IMR-90 (cell line): ENCODE measurements around the gene RABEP2. TPM values are rescaled to one million over a fixed set of nuclear protein-coding genes. Genes with fewer than 3 reads are reported as not detected.

Source experiments
- ATAC-seq: fragments of 200-7000 bp; cut with Tn5 transposase; 2 replicates; pipeline ENCODE4 v1.9.1; 2020; ENCODE audit warnings: low read depth, mild to moderate bottlenecking, moderate library complexity
- BruUV-seq: library from RNA; stranded (reverse); fragments of 400-500 nt; replicated peaks from 2 replicates; lab custom pipeline; 2021; lab: Mats Ljungman, UMichigan
- CTCF ChIA-PET: fragments of 300-600 bp; formaldehyde crosslinking; extraction: SDS; loops from one replicate; lab custom pipeline; 2021; ENCODE audit warnings: antibody characterized with exemption; lab: Yijun Ruan, JAX
- POLR2A ChIA-PET: fragments of 300-600 bp; sonication (Branson Sonifier 250); formaldehyde crosslinking; loops from one replicate; lab custom pipeline; 2022; ENCODE audit warnings: antibody characterized with exemption; ENCODE audit not compliant: unreplicated experiment; lab: Charles Lee
- DNase-seq: peaks from one replicate; pipeline ENCODE4 v3.0.0; 2013
- H2AFZ ChIP-seq: replicated peaks from 2 replicates; pipeline ENCODE3; 2013; ENCODE audit warnings: low read length, mild to moderate bottlenecking; ENCODE audit not compliant: poor library complexity
- H2AK5ac ChIP-seq: 2 replicates; pipeline ENCODE4 v1.6.1; 2013; ENCODE audit warnings: low read depth, low read length, inconsistent platforms
- H2AK9ac ChIP-seq: replicated peaks from 2 replicates; pipeline ENCODE3; 2013; ENCODE audit warnings: mild to moderate bottlenecking, low read depth, low read length, moderate library complexity; ENCODE audit not compliant: poor library complexity
- H2BK120ac ChIP-seq: 2 replicates; pipeline ENCODE4 v1.6.1; 2013; ENCODE audit warnings: low read depth, low read length, inconsistent platforms
- H2BK15ac ChIP-seq: 3 replicates; pipeline ENCODE4 v1.6.1; 2013; ENCODE audit warnings: low read depth, low read length, inconsistent platforms
- H2BK20ac ChIP-seq: 2 replicates; pipeline ENCODE4 v1.6.1; 2013; ENCODE audit warnings: low read depth, mild to moderate bottlenecking, inconsistent platforms, low read length, moderate library complexity
- H2BK5ac ChIP-seq: 2 replicates; pipeline ENCODE4 v1.6.1; 2013; ENCODE audit warnings: mild to moderate bottlenecking, low read depth, low read length, inconsistent platforms; ENCODE audit not compliant: poor library complexity, severe bottlenecking
- H3K14ac ChIP-seq: replicated peaks from 2 replicates; pipeline ENCODE4 v1.6.1; 2013; ENCODE audit warnings: low read depth, low read length, inconsistent platforms
- H3K18ac ChIP-seq: 2 replicates; pipeline ENCODE4 v1.6.1; 2013; ENCODE audit warnings: low read depth, low read length, control low read depth
- H3K23ac ChIP-seq: 2 replicates; pipeline ENCODE4 v1.6.1; 2013; ENCODE audit warnings: low read depth, low read length, inconsistent platforms
- H3K27ac ChIP-seq: 2 replicates; pipeline ENCODE4 v1.5.1; 2013; ENCODE audit warnings: mild to moderate bottlenecking, control low read depth, low read length; ENCODE audit not compliant: insufficient read depth
- H3K27me3 ChIP-seq: 2 replicates; pipeline ENCODE4 v1.6.1; 2013; ENCODE audit warnings: low read length; ENCODE audit not compliant: control insufficient read depth, insufficient read depth
- H3K36me3 ChIP-seq: 2 replicates; pipeline ENCODE4 v1.6.1; 2013; ENCODE audit warnings: low read length, mixed read lengths; ENCODE audit not compliant: control insufficient read depth, insufficient read depth
- H3K4ac ChIP-seq: 2 replicates; pipeline ENCODE4 v1.6.1; 2013; ENCODE audit warnings: low read depth, low read length, inconsistent platforms
- H3K4me1 ChIP-seq: 2 replicates; pipeline ENCODE4 v1.6.1; 2013; ENCODE audit warnings: low read length, mixed read lengths; ENCODE audit not compliant: control insufficient read depth, insufficient read depth
- H3K4me2 ChIP-seq: 2 replicates; pipeline ENCODE4 v1.6.1; 2013; ENCODE audit warnings: low read depth, mild to moderate bottlenecking, control low read depth, low read length, moderate library complexity
- H3K4me3 ChIP-seq: 2 replicates; pipeline ENCODE4 v1.5.1; 2013; ENCODE audit warnings: low read depth, mild to moderate bottlenecking, control low read depth, low read length, moderate library complexity; ENCODE audit not compliant: insufficient read depth
- H3K56ac ChIP-seq: 2 replicates; pipeline ENCODE4 v1.6.1; 2013; ENCODE audit warnings: low read length, inconsistent platforms; ENCODE audit not compliant: insufficient read depth; ENCODE audit errors: extremely low read depth
- H3K79me1 ChIP-seq, 2 experiments: 2 replicates each; pipeline ENCODE4 v1.6.1; 2013; ENCODE audit warnings: low read length in 2 of 2, inconsistent platforms in 1 of 2, low read depth in 1 of 2
- H3K9ac ChIP-seq: 2 replicates; pipeline ENCODE4 v1.6.1; 2013; ENCODE audit warnings: low read depth, low read length, control low read depth
- H3K9me1 ChIP-seq: 2 replicates; pipeline ENCODE4 v1.6.1; 2013; ENCODE audit warnings: low read length, inconsistent platforms; ENCODE audit not compliant: insufficient read depth
- H3K9me3 ChIP-seq: 2 replicates; pipeline ENCODE4 v1.6.1; 2013; ENCODE audit warnings: low read length; ENCODE audit not compliant: control insufficient read depth, insufficient read depth
- H4K20me1 ChIP-seq: 2 replicates; pipeline ENCODE4 v1.6.1; 2013; ENCODE audit warnings: low read length, inconsistent platforms; ENCODE audit not compliant: insufficient read depth
- H4K5ac ChIP-seq: 2 replicates; pipeline ENCODE4 v1.6.1; 2013; ENCODE audit warnings: mild to moderate bottlenecking, low read depth, low read length, control low read depth
- H4K8ac ChIP-seq, 2 experiments: 2 replicates each; pipeline ENCODE4 v1.6.1; 2013; ENCODE audit warnings: low read depth in 2 of 2, low read length in 2 of 2, control low read depth in 1 of 2, inconsistent platforms in 1 of 2
- H4K91ac ChIP-seq: 2 replicates; pipeline ENCODE4 v1.6.1; 2013; ENCODE audit warnings: low read depth, low read length, inconsistent platforms; ENCODE audit not compliant: insufficient read depth
- BHLHE40 ChIP-seq: fragments of 150-350 bp; IDR thresholded peaks from 2 replicates; pipeline ENCODE4 v1.6.1; 2016; ENCODE audit warnings: mild to moderate bottlenecking, low read depth, low read length
- CEBPB ChIP-seq: IDR thresholded peaks from 2 replicates; pipeline ENCODE4 v1.6.1; 2012; ENCODE audit warnings: low read depth, low read length, improper control_type of control experiment
- CHD1 ChIP-seq: IDR thresholded peaks from 2 replicates; pipeline ENCODE4 v1.6.1; 2012; ENCODE audit warnings: low read depth, low read length, improper control_type of control experiment
- FOS ChIP-seq: fragments of 150-350 bp; IDR thresholded peaks from 2 replicates; pipeline ENCODE4 v1.6.1; 2016; ENCODE audit warnings: low read depth, low read length
- MAFK ChIP-seq: IDR thresholded peaks from 2 replicates; pipeline ENCODE4 v1.6.1; 2012; ENCODE audit warnings: low read depth, low read length, improper control_type of control experiment
- MAZ ChIP-seq: IDR thresholded peaks from 2 replicates; pipeline ENCODE4 v1.6.1; 2012; ENCODE audit warnings: low read depth, mild to moderate bottlenecking, low read length, improper control_type of control experiment, moderate library complexity, borderline replicate concordance
- MXI1 ChIP-seq: IDR thresholded peaks from 2 replicates; pipeline ENCODE4 v1.6.1; 2012; ENCODE audit warnings: low read depth, mild to moderate bottlenecking, low read length, moderate library complexity, borderline replicate concordance
- NFE2L2 ChIP-seq: fragments of 150-350 bp; IDR thresholded peaks from 2 replicates; pipeline ENCODE4 v1.6.1; 2016; ENCODE audit warnings: low read depth, mild to moderate bottlenecking, low read length
- POLR2A ChIP-seq: IDR thresholded peaks from 2 replicates; pipeline ENCODE4 v1.6.1; 2012; ENCODE audit warnings: mild to moderate bottlenecking, low read depth, low read length
- RAD21 ChIP-seq: IDR thresholded peaks from 2 replicates; pipeline ENCODE4 v1.6.1; 2012; ENCODE audit warnings: low read length, improper control_type of control experiment
- RFX5 ChIP-seq: IDR thresholded peaks from 2 replicates; pipeline ENCODE4 v1.8.0; 2012; ENCODE audit warnings: low read depth, mild to moderate bottlenecking, low read length, moderate library complexity
- WGBS, 2 experiments: methylation state at CpG; one replicate each; pipeline versions ENCODE4 v1.1.5 to v1.1.7; 2013; ENCODE audit warnings: missing lambda C conversion rate in 2 of 2; ENCODE audit not compliant: insufficient read length in 1 of 2; ENCODE audit errors: extremely low coverage in 2 of 2; 5-methylcytosine and 5-hydroxymethylcytosine counted together
- dilution Hi-C: fragments of 300-500 bp; cut with HindIII; formaldehyde crosslinking; loops from one replicate; pipeline ENCODE4 v1.14.3; 2018; ENCODE audit warnings: low sequenced_read_pairs; ENCODE audit not compliant: unreplicated experiment
- in situ Hi-C: fragments of 300-500 bp; cut with MboI; formaldehyde crosslinking; loops from 3 replicates; pipeline ENCODE4 v1.14.3; 2019; ENCODE audit warnings: low sequenced_read_pairs, inconsistent platforms, mixed read lengths
- intact Hi-C: fragments of 100-400 bp; cut with micrococcal nuclease; formaldehyde crosslinking; loops from 2 replicates; pipeline ENCODE4 v1.10.0; 2022
- polyA plus RNA-seq, 3 experiments: library from polyadenylated mRNA; depleted of rRNA; stranded (reverse); fragments of >200 nt; gene quantifications; 2 replicates each; pipeline ENCODE4 v1.2.3, GENCODE V29; 2012; ENCODE audit warnings: low replicate concordance in 1 of 3
- total RNA-seq: library from RNA; depleted of rRNA; stranded (reverse); fragments of >200 nt; gene quantifications from 2 replicates; pipeline ENCODE4 v1.2.3, GENCODE V29; 2012
- TF ChIP-seq, protein P1 (sequence below): fragments of 150-350 bp; IDR thresholded peaks from 2 replicates; pipeline ENCODE4 v1.6.1; 2017; ENCODE audit warnings: mild to moderate bottlenecking, antibody characterized with exemption, low read length, low read depth
- TF ChIP-seq, protein P2 (sequence below): fragments of 150-350 bp; IDR thresholded peaks from 2 replicates; pipeline ENCODE4 v1.6.1; 2016; ENCODE audit warnings: low read depth, mild to moderate bottlenecking, low read length, moderate library complexity, borderline replicate concordance
- TF ChIP-seq, protein P3 (sequence below): conservative IDR thresholded peaks from 2 replicates; pipeline ENCODE4 v1.5.1; 2012; ENCODE audit warnings: mild to moderate bottlenecking, low read depth, low read length, improper control_type of control experiment

RABEP2 gene
- total and polyA plus RNA-seq, 2 of the 4 experiments (the other 2 are of a cell fraction), result 12.2 to 20.0 TPM

DNA sequence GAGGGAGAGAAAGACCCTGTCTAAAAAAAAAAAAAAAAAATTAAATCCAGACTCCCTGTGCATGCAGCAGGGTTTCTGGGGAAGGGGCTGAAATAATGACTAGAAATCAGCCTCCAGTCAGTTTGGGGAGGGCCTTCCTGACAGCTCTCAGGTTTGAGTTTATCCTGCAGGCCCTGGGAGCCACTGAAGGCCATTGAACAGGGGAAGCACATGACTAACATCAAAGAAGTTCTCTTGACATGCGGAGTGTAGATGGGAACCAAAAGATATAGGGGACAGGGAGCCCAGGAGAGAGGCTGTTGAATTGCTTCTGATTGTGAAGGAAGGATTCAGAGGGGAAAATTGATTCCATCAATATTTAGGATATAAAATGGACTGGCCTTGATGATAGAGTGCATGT, 2.8 kb upstream of the RABEP2 start:
- Histone ChIP-seq H3K36me3 (no peaks in the 10 kb centered on the region), H2BK120ac (no peak overlapping the region), H3K23ac (no peak overlapping the region), H3K4ac (no peak overlapping the region), H2AK5ac (no peak overlapping the region), H3K79me1 (peaks cover 0 to 13% of the 10 kb centered on the region in 2 experiments; a peak in 3 of 4 replicates), H4K5ac (no peak overlapping the region), H3K4me1 (peaks cover 2% of the 10 kb centered on the region; the same call in 1 of the 2 replicates), H2AFZ (no peak overlapping the region), H3K27ac (no peak overlapping the region), H2BK20ac (no peak overlapping the region), H4K91ac (no peak overlapping the region), H2BK15ac (no peak overlapping the region), H3K18ac (no peak overlapping the region), H3K27me3 (peaks cover 3% of the 10 kb centered on the region; the same call in 1 of the 2 replicates), H3K9me3 (no peaks in the 10 kb centered on the region), H4K20me1 (peaks cover 9% of the 10 kb centered on the region; the same call in 1 of the 2 replicates), H3K9ac (no peak overlapping the region), H3K9me1 (peaks cover 7% of the 10 kb centered on the region), H4K8ac (no peak overlapping the region), H2BK5ac (no peak overlapping the region), H3K14ac (no peak overlapping the region), H3K4me3 (no peak overlapping the region), H3K56ac (no peak overlapping the region), H3K4me2 (no peak overlapping the region), H2AK9ac (no peak overlapping the region)
- BruUV-seq, result no TSS peak
- POLR2A ChIA-PET, result no interaction called here
- TF ChIP-seq FOS (no peak), RFX5 (no peak), MAFK (no peak), BHLHE40 (no peak), RAD21 (no peak), MAZ (no peak), NFE2L2 (no peak), POLR2A (no peak), CHD1 (no peak), CEBPB (no peak), MXI1 (no peak)
- TF ChIP-seq, protein P1, sequence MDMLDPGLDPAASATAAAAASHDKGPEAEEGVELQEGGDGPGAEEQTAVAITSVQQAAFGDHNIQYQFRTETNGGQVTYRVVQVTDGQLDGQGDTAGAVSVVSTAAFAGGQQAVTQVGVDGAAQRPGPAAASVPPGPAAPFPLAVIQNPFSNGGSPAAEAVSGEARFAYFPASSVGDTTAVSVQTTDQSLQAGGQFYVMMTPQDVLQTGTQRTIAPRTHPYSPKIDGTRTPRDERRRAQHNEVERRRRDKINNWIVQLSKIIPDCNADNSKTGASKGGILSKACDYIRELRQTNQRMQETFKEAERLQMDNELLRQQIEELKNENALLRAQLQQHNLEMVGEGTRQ, result no peak
- TF ChIP-seq, protein P2, sequence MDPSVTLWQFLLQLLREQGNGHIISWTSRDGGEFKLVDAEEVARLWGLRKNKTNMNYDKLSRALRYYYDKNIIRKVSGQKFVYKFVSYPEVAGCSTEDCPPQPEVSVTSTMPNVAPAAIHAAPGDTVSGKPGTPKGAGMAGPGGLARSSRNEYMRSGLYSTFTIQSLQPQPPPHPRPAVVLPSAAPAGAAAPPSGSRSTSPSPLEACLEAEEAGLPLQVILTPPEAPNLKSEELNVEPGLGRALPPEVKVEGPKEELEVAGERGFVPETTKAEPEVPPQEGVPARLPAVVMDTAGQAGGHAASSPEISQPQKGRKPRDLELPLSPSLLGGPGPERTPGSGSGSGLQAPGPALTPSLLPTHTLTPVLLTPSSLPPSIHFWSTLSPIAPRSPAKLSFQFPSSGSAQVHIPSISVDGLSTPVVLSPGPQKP, result no peak
- TF ChIP-seq, protein P3, sequence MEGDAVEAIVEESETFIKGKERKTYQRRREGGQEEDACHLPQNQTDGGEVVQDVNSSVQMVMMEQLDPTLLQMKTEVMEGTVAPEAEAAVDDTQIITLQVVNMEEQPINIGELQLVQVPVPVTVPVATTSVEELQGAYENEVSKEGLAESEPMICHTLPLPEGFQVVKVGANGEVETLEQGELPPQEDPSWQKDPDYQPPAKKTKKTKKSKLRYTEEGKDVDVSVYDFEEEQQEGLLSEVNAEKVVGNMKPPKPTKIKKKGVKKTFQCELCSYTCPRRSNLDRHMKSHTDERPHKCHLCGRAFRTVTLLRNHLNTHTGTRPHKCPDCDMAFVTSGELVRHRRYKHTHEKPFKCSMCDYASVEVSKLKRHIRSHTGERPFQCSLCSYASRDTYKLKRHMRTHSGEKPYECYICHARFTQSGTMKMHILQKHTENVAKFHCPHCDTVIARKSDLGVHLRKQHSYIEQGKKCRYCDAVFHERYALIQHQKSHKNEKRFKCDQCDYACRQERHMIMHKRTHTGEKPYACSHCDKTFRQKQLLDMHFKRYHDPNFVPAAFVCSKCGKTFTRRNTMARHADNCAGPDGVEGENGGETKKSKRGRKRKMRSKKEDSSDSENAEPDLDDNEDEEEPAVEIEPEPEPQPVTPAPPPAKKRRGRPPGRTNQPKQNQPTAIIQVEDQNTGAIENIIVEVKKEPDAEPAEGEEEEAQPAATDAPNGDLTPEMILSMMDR, result no peak
- DNase-seq (no peak), ATAC-seq (no peak)
- CTCF ChIA-PET, result no interaction called here
- in situ Hi-C loops, result no loop called here
- WGBS, 2 experiments, result no CpG with 5 or more reads among the region's 1 CpG
- dilution Hi-C loops, result no loop called here
- intact Hi-C loops, result loop anchor here (5.0 kb wide), 1 partner anchor 66 kb away; the partner anchor contains the start of gene SH2B1
